Measurements from ENCODE around the gene PODXL. TPM values are rescaled to one million over a fixed set of nuclear protein-coding genes. Genes with fewer than 3 reads are reported as not detected.
A peak's percentile ranks its signal among the peaks of the same experiment; 100 is the strongest.

Gene PODXL
- total and polyA plus RNA-seq, 2 of the 8 experiments (the other 6 are each of a cell fraction or from before 2014, with no cell fraction given) = 638 to 925 TPM

GRCh38 chr7:131548371-131548770 is 8.1 kb downstream of the PODXL start:
- peak overlapping the region in 1 of 4 experiments; percentile 34; a peak in 1 of 8 replicates for H3K4me3 ChIP-seq (ENCODE audit: extremely low read depth in 1 of 4, insufficient read depth in 2 of 4, low read depth in 3 of 4, low read length in 4 of 4)
- H3K4me1 ChIP-seq (replicated peaks in 1 of 4; ENCODE audit: control insufficient read depth in 3 of 4, insufficient read depth in 4 of 4, low read length in 3 of 4) = peaks cover 35 to 82% (median 55%) of the 10 kb centered on the region in 4 experiments
- peak overlapping the region; percentile 30 to 99 for H3K4me2 ChIP-seq (ENCODE audit: insufficient read depth in 1 of 2, low read depth in 2 of 2, low read length in 2 of 2)
- no peak overlapping the region for H2BK5ac ChIP-seq (ENCODE audit: low read depth, low read length)
- POLR2A ChIA-PET (ENCODE audit: partially characterized antibody) = interaction anchor here (0.6 to 17.7 kb wide), 12 partner anchors 9 to 106 kb away, joined by 3 to 108 read pairs (median 4); partner anchors contain the start of gene PODXL
- peaks cover 5 to 90% (median 21%) of the 10 kb centered on the region in 4 experiments; a peak in 6 of 8 replicates for H3K36me3 ChIP-seq (ENCODE audit: control insufficient read depth in 2 of 4, insufficient read depth in 4 of 4, low read length in 3 of 4)
- H2BK15ac ChIP-seq (ENCODE audit: low read length) = no peak overlapping the region
- TF ChIP-seq SUZ12 (IDR thresholded peaks at IDR 0.05; ENCODE audit: low read length) (no peak), YY1 (IDR thresholded peaks at IDR 0.05; ENCODE audit: low read depth, low read length) (no peak), SRF (IDR thresholded peaks at IDR 0.05; ENCODE audit: low read depth, low read length) (no peak), POLR2A (IDR thresholded peaks at IDR 0.05; ENCODE audit: control extremely low read depth in 1 of 2, low read depth in 2 of 2, low read length in 2 of 2) (no peak), TEAD4 (IDR thresholded peaks at IDR 0.05; ENCODE audit: low read depth, low read length) (no peak), SIRT6 (IDR thresholded peaks at IDR 0.05; ENCODE audit: low read length) (no peak), CREB1 (IDR thresholded peaks at IDR 0.05) (no peak)
- 82% methylated on average over 2 of the region's 2 CpGs; no CpG with 5 or more reads in 1 of the 2 experiments for WGBS, 2 experiments (ENCODE audit: extremely low coverage in 1 of 2, insufficient coverage in 1 of 2, insufficient read length in 1 of 2, insufficient replicate concordance in 2 of 2, low coverage in 1 of 2, low lambda C conversion rate in 2 of 2, missing lambda C conversion rate in 1 of 2)
- no peak overlapping the region for H2AK5ac ChIP-seq (ENCODE audit: low read depth, low read length)
- DNase-seq (ENCODE audit: low read depth in 1 of 2, low spot score in 2 of 2) = no peak
- no peak overlapping the region for H2BK20ac ChIP-seq (ENCODE audit: low read length)
- H3K14ac ChIP-seq (ENCODE audit: insufficient read length) = no peak overlapping the region
- no peak overlapping the region for H2BK120ac ChIP-seq (replicated peaks; ENCODE audit: low read depth, low read length)
- no peak overlapping the region for H4K91ac ChIP-seq (replicated peaks; ENCODE audit: insufficient read length, low read length)
- H2AFZ ChIP-seq (ENCODE audit: low read length) = no peak overlapping the region
- no peak overlapping the region for H3K27ac ChIP-seq (ENCODE audit: low read depth, low read length)
- no peaks in the 10 kb centered on the region; the same call in 1 of the 2 replicates for H3K79me1 ChIP-seq (ENCODE audit: low read depth, low read length)
- no peak overlapping the region for H3K56ac ChIP-seq (replicated peaks; ENCODE audit: insufficient read length, low read depth, low read length)
- no peak overlapping the region for H3K9ac ChIP-seq (replicated peaks in 1 of 4; ENCODE audit: extremely low read depth in 1 of 4, low read depth in 3 of 4, low read length in 3 of 4)
- H4K20me1 ChIP-seq (replicated peaks in 1 of 2; ENCODE audit: control insufficient read depth in 1 of 2, insufficient read depth in 2 of 2, low read length in 2 of 2) = peaks cover 71 to 74% of the 10 kb centered on the region in 2 experiments
- H3K9me3 ChIP-seq (ENCODE audit: insufficient read depth in 2 of 2, low read depth in 1 of 2, low read length in 1 of 2) = no peaks in the 10 kb centered on the region
- no peak for FAIRE-seq
- no peak overlapping the region for H4K5ac ChIP-seq (ENCODE audit: insufficient read length, low read depth, low read length)
- peaks cover 2% of the 10 kb centered on the region for H3K23me2 ChIP-seq (ENCODE audit: low read depth, low read length)
- peaks cover 92 to 100% of the 10 kb centered on the region in 2 experiments for H3K79me2 ChIP-seq (ENCODE audit: control insufficient read depth in 1 of 2, insufficient read depth in 2 of 2, low read length in 2 of 2)
- no peak overlapping the region for H2BK12ac ChIP-seq (ENCODE audit: low read depth, low read length)
- H4K8ac ChIP-seq (ENCODE audit: extremely low read depth, insufficient read depth, low read length) = no peak overlapping the region
- H3K4ac ChIP-seq (replicated peaks; ENCODE audit: insufficient read length, low read depth, low read length) = no peak overlapping the region
- H3K18ac ChIP-seq (ENCODE audit: extremely low read depth, low read length) = no peak overlapping the region
- CTCF ChIA-PET (ENCODE audit: partially characterized antibody) = interaction anchor here (0.6 to 15.1 kb wide), 17 partner anchors 10 to 139 kb away, joined by 3 to 164 read pairs (median 34); no protein-coding TSS in a partner anchor
- H3K27me3 ChIP-seq (replicated peaks in 1 of 4; ENCODE audit: control insufficient read depth in 3 of 4, extremely low read depth in 1 of 4, insufficient read depth in 3 of 4, low read length in 3 of 4) = no peaks in the 10 kb centered on the region
- H3K23ac ChIP-seq (ENCODE audit: insufficient read length) = no peak overlapping the region

Data from H1 (cell line).